ENCODE data around the gene CEP112.

GRCh38 chr17:65914784-65915342, 277.1 kb downstream of the CEP112 start:
- TF ChIP-seq POLR2A (IDR thresholded peaks at IDR 0.05; ENCODE audit: low read length): no peak
- TF ChIP-seq GATA1 (IDR thresholded peaks at IDR 0.05; ENCODE audit: low read depth, low read length): no peak

Data from erythroblast (primary cell).